Stimulated activated naive CD4-positive, alpha-beta T cell treated with Interleukin-2 at 50 U/mL for 16 hours (primary cell): ENCODE results near the gene PAGE3.

Source experiments
- DNase-seq: peaks from one replicate; lab custom pipeline; 2025; lab: John Stamatoyannopoulos, UW

Gene PAGE3, protein sequence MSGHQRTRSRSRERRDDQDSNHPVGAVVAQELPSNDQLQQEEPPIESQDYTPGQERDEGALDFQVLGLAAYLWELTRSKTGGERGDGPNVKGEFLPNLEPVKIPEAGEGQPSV

DNA sequence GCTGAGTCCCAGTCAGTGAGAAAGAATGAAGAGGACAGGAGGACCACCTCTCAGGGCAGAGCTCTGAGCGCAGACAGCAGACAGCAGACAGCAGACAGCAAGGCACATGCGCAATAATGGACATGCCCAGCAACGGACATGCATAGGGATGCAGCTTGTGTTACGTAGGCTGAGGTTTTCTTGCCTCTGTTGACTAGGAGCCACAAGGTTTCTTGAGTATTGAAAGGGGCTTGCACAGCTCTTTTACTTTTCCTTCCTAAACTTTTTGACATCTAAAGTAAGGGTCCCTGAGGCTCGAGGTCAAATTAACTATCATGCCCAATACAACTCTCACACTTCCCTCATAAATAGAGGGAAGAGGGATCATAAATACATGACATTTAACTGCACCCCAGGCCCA is at the start of gene PAGE3:
PAGE3 (minus strand) TSS at position 101 of the 400 bp plus-strand sequence. CDS start 1,013 bp downstream, outside the sequence.
- no peak for DNase-seq

DNA sequence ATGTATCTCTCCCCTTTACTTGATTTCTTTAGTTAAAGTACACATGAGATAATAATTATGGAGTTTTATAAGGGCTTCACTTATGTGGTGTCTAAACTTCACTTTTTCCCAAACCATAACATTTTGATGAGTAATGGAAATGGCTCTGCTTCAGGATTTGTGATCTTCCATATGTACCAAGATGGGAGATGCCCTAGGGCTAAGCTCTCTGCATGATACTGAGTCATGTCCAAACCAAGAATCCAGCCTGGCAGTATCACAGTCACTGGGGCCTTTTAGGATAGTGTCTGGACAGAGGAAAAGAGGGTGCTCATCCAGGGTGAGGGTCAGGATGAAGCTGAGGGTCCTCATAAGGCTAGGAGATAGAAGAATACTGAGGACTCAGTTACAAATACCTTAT is 47.9 kb upstream of the PAGE3 start:
- DNase-seq, result no peak

GRCh38 chrX:55290963-55291362 is 26.2 kb upstream of the PAGE3 start:
- DNase-seq, result no peak

DNA sequence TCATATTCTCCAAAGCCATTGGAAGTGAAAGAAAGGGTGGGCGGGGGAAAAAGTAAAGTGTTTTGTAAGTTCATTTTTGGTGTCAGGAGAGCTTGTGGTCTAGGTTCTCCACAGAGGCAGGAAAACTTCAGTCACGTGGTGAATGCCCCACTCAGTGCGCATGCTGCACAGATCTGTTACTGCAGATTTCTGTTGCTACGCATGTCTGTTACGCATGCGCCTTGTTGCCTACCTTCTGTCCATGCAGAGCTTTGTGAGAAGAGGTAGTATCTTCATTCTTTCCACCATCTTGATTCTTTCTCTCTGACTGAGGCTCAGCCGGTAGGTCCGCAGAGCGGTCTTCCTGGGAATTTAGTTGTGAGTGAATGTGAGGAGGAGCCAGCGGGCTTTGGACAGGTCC is 15.1 kb upstream of the PAGE3 start:
- DNase-seq, result no peak

DNA sequence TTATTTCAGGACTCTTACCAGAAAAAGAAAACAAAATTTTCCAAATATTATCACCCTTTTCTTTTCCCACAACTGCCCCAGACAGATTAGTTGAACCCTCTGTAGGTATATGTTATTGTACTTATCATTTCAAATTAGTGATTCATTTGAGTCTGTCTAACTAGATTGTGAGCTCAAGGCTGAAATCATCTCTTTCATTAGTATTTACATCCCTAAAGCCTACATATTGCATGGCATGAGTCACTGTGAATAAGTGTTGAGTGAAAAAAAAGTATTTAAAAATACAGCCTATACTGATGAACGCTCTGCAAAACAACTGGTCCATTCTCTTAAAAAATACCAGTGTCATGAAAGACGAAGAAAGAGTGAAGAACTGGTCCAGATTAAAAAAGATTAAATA is 3.9 kb downstream of the PAGE3 start:
- no peak for DNase-seq

- no peak for DNase-seq
Measured at GRCh38 chrX:55253528-55253927, 11.2 kb downstream of the PAGE3 start.

- DNase-seq, result no peak
Measured at GRCh38 chrX:55240788-55241340, 23.9 kb downstream of the PAGE3 start.

DNA sequence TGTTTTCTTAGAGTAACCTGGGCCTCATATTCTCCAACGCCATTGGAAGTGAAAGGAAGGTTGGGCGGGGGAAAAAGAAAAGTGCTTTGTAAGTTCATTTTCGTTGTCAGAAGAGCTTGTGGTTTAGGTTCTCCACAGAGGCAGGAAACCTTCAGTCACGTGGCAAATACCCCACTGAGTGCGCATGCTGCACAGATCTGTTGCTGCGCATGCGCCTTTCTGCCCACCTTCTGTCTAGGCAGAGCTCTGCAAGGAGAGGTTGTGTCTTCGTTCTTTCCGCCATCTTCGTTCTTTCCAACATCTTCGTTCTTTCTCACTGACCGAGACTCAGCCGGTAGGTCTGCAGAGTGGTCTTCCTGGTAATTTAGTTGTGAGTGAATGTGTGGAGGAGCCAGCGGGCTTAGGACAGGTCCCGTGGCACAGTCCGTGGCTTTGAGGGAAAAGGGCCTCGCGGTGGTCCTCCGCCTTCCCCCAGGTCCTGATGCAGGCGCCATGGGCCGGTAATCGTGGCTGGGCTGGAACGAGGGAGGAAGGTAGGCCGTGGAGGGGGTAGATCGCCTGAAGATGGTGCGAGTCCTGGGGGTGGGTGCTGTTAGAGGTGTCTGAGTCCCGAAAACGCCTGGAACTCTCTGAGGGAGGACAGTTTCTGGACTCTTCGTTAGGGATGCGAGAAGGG is 44.5 kb downstream of the PAGE3 start, which contains the start of gene PAGE5:
PAGE5 (plus strand) TSS at position 228 of the 676 bp plus-strand sequence. CDS start 1,037 bp downstream, outside the sequence.
- DNase-seq, result no peak

DNA sequence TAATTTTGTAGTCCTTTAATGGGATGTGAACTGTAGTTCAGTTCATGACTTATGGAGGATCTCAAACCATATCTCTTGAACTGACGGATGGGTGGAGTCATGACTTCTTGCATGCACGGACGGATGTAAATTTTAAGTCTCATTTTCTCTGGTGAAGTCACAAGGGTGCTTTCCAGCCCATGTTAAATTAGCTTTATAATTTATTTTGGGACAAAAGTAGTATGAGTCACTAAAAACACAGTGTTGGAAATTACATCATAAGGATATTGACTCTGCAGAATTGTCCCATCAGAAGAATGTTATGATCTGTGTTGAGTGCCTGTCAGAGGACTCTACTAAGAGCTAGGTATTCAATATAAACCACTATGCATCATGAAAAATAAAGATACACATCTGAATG is 51.3 kb downstream of the PAGE3 start:
- DNase-seq, result no peak

DNA sequence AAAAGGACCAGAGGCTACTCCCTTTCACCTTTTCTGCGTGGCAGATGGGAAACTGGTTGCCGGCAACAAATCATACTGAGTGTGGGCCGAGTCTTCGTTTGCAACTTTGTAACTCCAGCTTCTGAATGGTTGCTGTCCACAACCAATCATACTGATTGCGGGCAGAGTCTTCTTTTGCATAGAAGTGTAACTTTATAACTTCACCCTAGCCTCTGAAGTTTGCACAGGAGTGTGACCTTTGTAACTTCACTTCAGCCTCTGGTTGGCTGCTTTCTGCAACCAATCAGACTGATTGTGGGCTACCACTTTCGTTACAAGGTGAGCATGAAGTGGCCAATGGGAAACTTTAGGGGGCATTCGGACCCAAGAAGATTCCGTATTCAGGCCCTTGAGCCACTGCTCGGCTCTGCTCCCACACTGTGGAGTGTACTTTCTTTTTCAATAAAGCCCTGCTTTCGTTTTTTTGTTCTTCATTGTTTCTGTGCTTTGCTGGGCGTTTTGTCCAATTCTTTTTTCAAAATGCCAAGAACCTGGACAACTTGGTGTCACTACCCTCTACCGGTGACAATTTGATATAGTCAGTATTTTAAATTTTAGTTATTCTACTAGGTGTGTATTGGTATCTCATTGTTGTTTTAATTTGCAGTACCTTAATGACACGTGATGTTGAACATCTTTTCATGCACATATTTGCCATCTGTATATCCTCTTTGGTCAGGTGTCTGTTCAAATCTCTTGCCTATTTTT is 53.6 kb downstream of the PAGE3 start:
- DNase-seq, result no peak
